K562 (cell line): ENCODE results near the gene NFE2. TPM values are rescaled to one million over a fixed set of nuclear protein-coding genes. Genes with fewer than 3 reads are reported as not detected.
A peak's percentile ranks its signal among the peaks of the same experiment; 100 is the strongest.

Experiments
- ARHGAP35 ChIP-seq: fragments of 450-650 bp; IDR thresholded peaks from 2 replicates; pipeline ENCODE4 v1.6.1; 2018; ENCODE audit not compliant: partially characterized antibody
- ATF2 ChIP-seq: sonication (generic); formaldehyde crosslinking; IDR thresholded peaks from 2 replicates; pipeline ENCODE4 v1.8.1; 2022; ENCODE audit warnings: missing genetic modification reagents
- BDP1 ChIP-seq: IDR thresholded peaks from 3 replicates; pipeline ENCODE4 v1.6.1; 2011; ENCODE audit not compliant: insufficient read length, insufficient read depth
- CHD4 ChIP-seq: fragments of 200-600 bp; sonication (generic); IDR thresholded peaks from 3 replicates; pipeline ENCODE4 v1.6.1; 2012; ENCODE audit warnings: low read depth, mild to moderate bottlenecking, mixed read lengths, low read length, inconsistent platforms; ENCODE audit not compliant: insufficient read depth, insufficient replicate concordance, poor library complexity, severe bottlenecking
- CREM ChIP-seq: IDR thresholded peaks from 2 replicates; pipeline ENCODE4 v1.6.1; 2014; ENCODE audit warnings: antibody characterized with exemption, low read depth
- DEAF1 ChIP-seq: fragments of 450-650 bp; formaldehyde crosslinking; IDR thresholded peaks from 2 replicates; pipeline ENCODE4 v1.4.0; 2020; ENCODE audit warnings: mild to moderate bottlenecking, moderate library complexity
- EWSR1 ChIP-seq: fragments of 450-650 bp; IDR thresholded peaks from 2 replicates; pipeline ENCODE4 v1.6.1; 2018; ENCODE audit warnings: borderline replicate concordance, mild to moderate bottlenecking, low read depth, moderate library complexity; ENCODE audit not compliant: partially characterized antibody
- HDAC1 ChIP-seq, 2 experiments: fragments of 450-650 bp; IDR thresholded peaks; 2 replicates each; pipeline ENCODE4 v1.6.1; 2016 to 2017; ENCODE audit warnings: inconsistent platforms in 1 of 2, mild to moderate bottlenecking in 1 of 2, moderate library complexity in 1 of 2
- KDM4B ChIP-seq, 2 experiments: fragments of 450-650 bp in 1 of 2; sonication (generic) in 1 of 2; IDR thresholded peaks; 2 replicates each; pipeline ENCODE4 v1.6.1; 2016 to 2017; ENCODE audit warnings: borderline replicate concordance in 2 of 2, antibody characterized with exemption in 1 of 2, low read depth in 1 of 2, mild to moderate bottlenecking in 1 of 2
- MNT ChIP-seq, 2 experiments: fragments of 450-650 bp; conservative IDR thresholded peaks; 2 replicates each; pipeline ENCODE4 v1.6.1; 2017; ENCODE audit warnings: mild to moderate bottlenecking in 2 of 2, moderate library complexity in 2 of 2
- RFX7 ChIP-seq: fragments of 250-450 bp; sonication (Bioruptor Pico); IDR thresholded peaks from 2 replicates; pipeline ENCODE4 v1.5.1; 2021; ENCODE audit warnings: mild to moderate bottlenecking
- SPI1 ChIP-seq: IDR thresholded peaks from 2 replicates; pipeline ENCODE4 v1.6.1; 2011; ENCODE audit warnings: low read depth, low read length, control low read depth, borderline replicate concordance
- SRSF1 ChIP-seq: fragments of 200-400 bp; formaldehyde crosslinking; IDR thresholded peaks from 2 replicates; pipeline ENCODE4 v1.6.1; 2017; ENCODE audit warnings: mild to moderate bottlenecking, low read depth, low read length, moderate library complexity
- TCF7L2 ChIP-seq: fragments of 150-350 bp; IDR thresholded peaks from 2 replicates; pipeline ENCODE4 v1.6.1; 2016; ENCODE audit warnings: low read depth, mild to moderate bottlenecking, low read length, moderate library complexity
- THRAP3 ChIP-seq: fragments of 450-650 bp; IDR thresholded peaks from 2 replicates; pipeline ENCODE4 v1.6.1; 2016; ENCODE audit warnings: mild to moderate bottlenecking, inconsistent platforms, borderline replicate concordance
- ZFX ChIP-seq: sonication (generic); formaldehyde crosslinking; IDR thresholded peaks from 2 replicates; pipeline ENCODE4 v1.8.0; 2022; ENCODE audit warnings: mild to moderate bottlenecking, missing genetic modification reagents, moderate library complexity
- ZNF165 ChIP-seq: fragments of 250-450 bp; sonication (Bioruptor Pico); IDR thresholded peaks from 2 replicates; pipeline ENCODE4 v1.4.0; 2020; ENCODE audit warnings: borderline replicate concordance
- ZNF449 ChIP-seq: fragments of 250-450 bp; sonication (Bioruptor Pico); IDR thresholded peaks from 2 replicates; pipeline ENCODE4 v1.8.0; 2022; ENCODE audit warnings: moderate library complexity, mild to moderate bottlenecking, inconsistent platforms
- ZNF551 ChIP-seq: fragments of 250-450 bp; sonication (Bioruptor Pico); IDR thresholded peaks from 2 replicates; pipeline ENCODE4 v1.5.0; 2021; ENCODE audit warnings: mild to moderate bottlenecking, moderate library complexity
- ZNF561 ChIP-seq: fragments of 450-650 bp; formaldehyde crosslinking; conservative IDR thresholded peaks from 2 replicates; pipeline ENCODE4 v1.4.0; 2020; ENCODE audit warnings: mild to moderate bottlenecking, moderate library complexity
- ZNF696 ChIP-seq: fragments of 250-450 bp; sonication (Bioruptor Pico); conservative IDR thresholded peaks from 2 replicates; pipeline ENCODE4 v1.4.0; 2020; ENCODE audit warnings: mild to moderate bottlenecking, moderate library complexity
- ZSCAN32 ChIP-seq: fragments of 450-650 bp; formaldehyde crosslinking; IDR thresholded peaks from 2 replicates; pipeline ENCODE4 v1.4.0; 2020; ENCODE audit warnings: mild to moderate bottlenecking, moderate library complexity
- polyA plus RNA-seq, 8 experiments: library from polyadenylated mRNA; depleted of rRNA in 4 of 8; stranded (reverse) in 5 of 8; unstranded in 3 of 8; fragments of >200 nt; fragmentation: Nextera tagmentation in 2 of 8; fragmentation: Illumina TruSeq in 1 of 8; extraction: Ambion mirVana in 2 of 8; extraction: Trizol in 1 of 8; gene quantifications; 2 replicates each; pipeline versions ENCODE4 v1.2.1 to v1.2.3, GENCODE V29; 2011 to 2014; ENCODE audit warnings: inconsistent platforms in 1 of 8, missing spikeins in 1 of 8
- total RNA-seq, 7 experiments: library from RNA; depleted of rRNA in 6 of 7; stranded (reverse); fragments of >200 nt in 6 of 7; fragmentation: Illumina TruSeq in 2 of 7; extraction: Trizol in 2 of 7; gene quantifications; 2 replicates each; pipeline versions ENCODE4 v1.2.1 to v1.2.3, GENCODE V29; 2011 to 2021; ENCODE audit warnings: low replicate concordance in 1 of 7

The NFE2 gene
- total and polyA plus RNA-seq, 9 of the 15 experiments (the other 6 are each of a cell fraction or from before 2014, with no cell fraction given): 12.3 to 282 (median 208) TPM

- no peak for TF ChIP-seq SRSF1
- no peak for TF ChIP-seq ZNF561 (CRISPR knock-in tag)
- no peak for TF ChIP-seq ZNF696
- TF ChIP-seq ZNF449 (CRISPR knock-in tag): no peak
- no peak for TF ChIP-seq CHD4
- no peak for TF ChIP-seq KDM4B (IDR thresholded peaks at IDR 0.05; ENCODE audit: borderline replicate concordance in 2 of 2, low read depth in 1 of 2)
- no peak for TF ChIP-seq ZNF165 (CRISPR knock-in tag)
- peak; percentile 47 to 57; a peak in 3 of 4 replicates for TF ChIP-seq MNT (conservative IDR thresholded peaks at IDR 0.05)
- TF ChIP-seq EWSR1: no peak
- TF ChIP-seq ARHGAP35: no peak
- no peak for TF ChIP-seq TCF7L2
- peak; percentile 91 for TF ChIP-seq DEAF1 (CRISPR knock-in tag)
- no peak for TF ChIP-seq ZNF551 (CRISPR knock-in tag)
- TF ChIP-seq SPI1: no peak
- TF ChIP-seq ATF2 (CRISPR knock-in tag): no peak
- peak; percentile 100 for TF ChIP-seq ZFX (CRISPR knock-in tag)
- no peak for TF ChIP-seq RFX7 (CRISPR knock-in tag)
- no peak for TF ChIP-seq THRAP3
- TF ChIP-seq BDP1: no peak
- peak; percentile 87 for TF ChIP-seq CREM
- peak; percentile 33; the same call in 1 of the 2 replicates for TF ChIP-seq ZSCAN32 (CRISPR knock-in tag)
- TF ChIP-seq HDAC1 (IDR thresholded peaks at IDR 0.05): peak in 1 of 2 experiments; percentile 79; a peak in 2 of 4 replicates
Observed at GRCh38 chr12:54324617-54325441, 24.0 kb upstream of the NFE2 start, which contains the start of gene COPZ1 (continued).
